ENCODE data around the gene SLC9A9.

The SLC9A9 gene

DNA sequence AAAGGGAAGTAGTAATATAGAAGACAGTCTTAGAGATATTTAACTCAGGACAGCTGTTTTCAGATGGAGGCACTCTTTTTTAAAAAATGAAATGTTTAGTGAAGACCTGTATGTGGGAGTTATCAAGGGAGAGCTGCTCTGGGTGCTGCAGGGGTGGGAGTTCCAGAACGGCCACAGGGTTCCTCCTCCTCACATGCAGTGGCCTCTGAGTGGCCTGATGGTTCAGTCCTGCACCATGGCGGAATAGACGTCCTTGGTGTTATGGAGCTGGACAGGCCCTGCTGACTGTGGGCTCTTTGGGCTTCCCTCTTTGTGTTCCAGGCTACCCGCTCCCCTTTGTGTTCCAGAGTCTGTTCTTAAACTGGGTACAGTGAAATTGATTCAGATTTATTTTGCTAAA, 602.6 kb downstream of the SLC9A9 start:
- no peak overlapping the region for H3K4me3 ChIP-seq (ENCODE audit: low read length)
- no peak for TF ChIP-seq ZNF274 (IDR thresholded peaks at IDR 0.05; ENCODE audit: low read depth, low read length)

- TF ChIP-seq ZNF274 (IDR thresholded peaks at IDR 0.05; ENCODE audit: low read depth, low read length), result no peak
- no peak overlapping the region for H3K4me3 ChIP-seq (ENCODE audit: low read length)
Observed at GRCh38 chr3:143244516-143245063, 603.7 kb downstream of the SLC9A9 start.

DNA sequence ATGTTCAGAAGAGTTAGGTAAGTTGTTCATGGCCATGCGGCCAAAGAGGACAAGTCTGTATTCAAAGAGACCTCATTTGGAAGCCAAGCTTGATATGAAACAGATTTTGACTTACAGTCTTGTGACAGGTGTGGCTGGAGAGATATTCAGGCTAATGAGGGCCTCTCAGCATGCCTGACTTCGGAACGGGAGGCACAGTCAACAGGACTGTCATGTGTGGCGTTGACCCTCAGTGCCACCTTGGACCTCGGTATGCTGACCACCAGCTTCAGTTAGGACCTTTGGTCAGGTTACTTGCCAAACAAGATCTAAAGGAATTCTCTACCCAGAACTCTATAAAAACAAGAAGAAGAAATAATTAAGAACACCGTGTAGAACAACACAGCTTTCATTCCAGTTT, 604.6 kb downstream of the SLC9A9 start:
- H3K4me3 ChIP-seq (ENCODE audit: low read length), result no peak overlapping the region
- no peak for TF ChIP-seq ZNF274 (IDR thresholded peaks at IDR 0.05; ENCODE audit: low read depth, low read length)

- no peak overlapping the region for H3K4me3 ChIP-seq (ENCODE audit: low read length)
- no peak for TF ChIP-seq ZNF274 (IDR thresholded peaks at IDR 0.05; ENCODE audit: low read depth, low read length)
Observed at GRCh38 chr3:143242691-143243090, 605.6 kb downstream of the SLC9A9 start.

DNA sequence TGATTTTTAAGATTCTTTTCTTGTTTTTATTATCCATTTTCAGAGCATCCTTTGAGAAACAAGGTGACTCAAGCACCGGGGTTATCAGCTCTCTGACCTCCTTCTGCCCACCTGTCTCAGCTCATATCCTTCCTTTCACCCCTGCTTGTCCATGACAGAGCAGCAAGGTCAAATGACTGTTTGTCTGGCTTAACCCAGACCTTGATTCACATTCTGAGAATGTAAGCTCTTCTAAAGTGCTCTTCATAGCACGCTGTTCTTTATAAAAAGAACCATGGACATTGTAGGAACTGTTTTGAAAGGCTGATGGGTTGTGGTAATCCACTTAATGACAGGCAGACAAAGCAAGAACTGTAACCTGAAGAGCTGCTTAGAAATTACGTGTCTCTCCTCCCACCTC, 606.2 kb downstream of the SLC9A9 start:
- H3K4me3 ChIP-seq (ENCODE audit: low read length), result no peak overlapping the region
- TF ChIP-seq ZNF274 (IDR thresholded peaks at IDR 0.05; ENCODE audit: low read depth, low read length), result no peak

DNA sequence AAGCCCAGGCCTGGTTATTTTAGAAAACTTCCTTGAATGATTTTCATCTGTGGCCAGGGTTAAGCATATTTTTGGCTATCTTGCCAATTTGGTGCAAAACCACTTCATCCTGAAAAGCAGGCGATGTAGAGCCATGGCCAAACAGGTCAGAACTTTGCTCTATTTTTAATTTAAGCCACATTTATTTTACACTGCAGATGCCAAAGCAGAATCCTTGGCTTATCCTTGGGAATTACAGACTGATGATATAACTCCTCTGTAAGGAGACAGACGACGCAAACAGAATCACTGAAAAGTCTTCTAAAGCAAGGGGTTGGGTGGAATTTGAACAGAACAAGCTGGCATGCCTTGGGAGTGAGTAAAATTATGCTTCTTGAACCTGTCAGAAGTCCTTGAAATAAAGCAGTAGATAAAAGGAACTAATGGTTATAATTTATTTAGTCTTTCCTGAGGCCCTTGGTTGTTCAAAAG, 606.8 kb downstream of the SLC9A9 start:
- no peak overlapping the region for H3K4me3 ChIP-seq (ENCODE audit: low read length)
- TF ChIP-seq ZNF274 (IDR thresholded peaks at IDR 0.05; ENCODE audit: low read depth, low read length), result no peak

DNA sequence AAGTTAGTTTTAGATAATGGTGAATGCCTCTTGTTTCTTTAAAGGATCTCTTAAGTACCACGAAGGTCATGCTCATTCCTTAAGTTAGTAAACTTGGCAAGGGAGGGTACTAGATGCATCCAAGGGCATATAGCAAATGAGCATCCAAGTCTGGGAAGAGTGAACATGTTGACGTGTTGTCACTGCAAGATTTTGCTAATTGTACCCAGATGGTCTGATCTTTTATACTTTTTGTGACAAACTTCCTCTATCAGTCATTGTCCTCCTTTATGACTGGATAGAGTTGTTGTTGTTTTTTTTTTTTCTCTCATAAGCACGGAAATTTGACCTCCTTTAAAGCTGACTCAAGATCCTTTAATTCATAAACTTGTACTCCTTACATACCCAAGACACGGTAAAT, 607.4 kb downstream of the SLC9A9 start:
- no peak overlapping the region for H3K4me3 ChIP-seq (ENCODE audit: low read length)
- no peak for TF ChIP-seq ZNF274 (IDR thresholded peaks at IDR 0.05; ENCODE audit: low read depth, low read length)

DNA sequence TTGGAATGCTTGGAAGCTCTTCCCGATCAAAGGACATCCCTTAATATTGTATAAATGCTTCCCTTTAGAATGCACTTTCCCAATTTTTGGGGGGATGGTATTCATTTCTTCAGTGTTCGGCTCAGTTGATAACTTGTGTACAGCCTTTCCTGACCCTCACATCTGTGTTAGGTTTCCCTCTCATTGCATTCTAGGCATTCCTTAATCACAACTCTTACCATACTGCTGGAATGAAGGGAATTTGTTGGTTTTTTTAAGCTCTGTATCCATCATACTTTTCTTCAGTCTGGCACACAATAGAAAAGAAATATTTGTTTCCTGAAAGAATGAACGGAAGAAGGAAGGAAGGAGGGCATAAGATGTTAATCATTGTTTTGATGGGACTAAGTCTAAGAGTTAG, 609.2 kb downstream of the SLC9A9 start:
- TF ChIP-seq ZNF274 (IDR thresholded peaks at IDR 0.05; ENCODE audit: low read depth, low read length), result no peak
- H3K4me3 ChIP-seq (ENCODE audit: low read length), result no peak overlapping the region

DNA sequence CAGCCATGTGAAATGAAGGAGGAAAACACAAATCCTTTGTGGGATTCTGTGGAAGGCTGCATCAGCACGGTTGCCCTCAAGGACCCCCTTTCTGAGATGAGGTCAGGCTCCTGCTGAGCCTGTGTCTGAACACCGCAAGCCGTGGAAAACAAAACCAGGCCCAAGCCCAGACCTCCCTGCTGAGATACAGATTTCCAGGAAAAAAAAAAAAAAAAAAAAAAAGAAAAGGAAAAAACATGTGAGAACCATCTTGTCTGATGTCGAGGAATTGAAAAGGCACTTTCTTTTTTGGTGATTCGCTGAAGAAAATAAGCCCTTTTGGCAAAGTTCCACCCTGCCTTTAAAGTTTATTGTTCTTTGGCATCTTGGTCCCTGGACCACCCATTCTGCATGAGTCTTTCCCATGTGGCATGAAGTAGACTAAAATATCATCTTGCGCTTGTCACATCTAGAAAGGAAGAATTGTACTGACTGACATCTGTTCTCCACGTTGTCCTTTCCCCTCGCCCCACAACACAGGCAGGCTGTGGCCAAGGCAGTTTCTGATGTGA, 611.1 kb downstream of the SLC9A9 start:
- H3K4me3 ChIP-seq (ENCODE audit: low read length), result no peak overlapping the region
- TF ChIP-seq ZNF274 (IDR thresholded peaks at IDR 0.05; ENCODE audit: low read depth, low read length), result no peak

DNA sequence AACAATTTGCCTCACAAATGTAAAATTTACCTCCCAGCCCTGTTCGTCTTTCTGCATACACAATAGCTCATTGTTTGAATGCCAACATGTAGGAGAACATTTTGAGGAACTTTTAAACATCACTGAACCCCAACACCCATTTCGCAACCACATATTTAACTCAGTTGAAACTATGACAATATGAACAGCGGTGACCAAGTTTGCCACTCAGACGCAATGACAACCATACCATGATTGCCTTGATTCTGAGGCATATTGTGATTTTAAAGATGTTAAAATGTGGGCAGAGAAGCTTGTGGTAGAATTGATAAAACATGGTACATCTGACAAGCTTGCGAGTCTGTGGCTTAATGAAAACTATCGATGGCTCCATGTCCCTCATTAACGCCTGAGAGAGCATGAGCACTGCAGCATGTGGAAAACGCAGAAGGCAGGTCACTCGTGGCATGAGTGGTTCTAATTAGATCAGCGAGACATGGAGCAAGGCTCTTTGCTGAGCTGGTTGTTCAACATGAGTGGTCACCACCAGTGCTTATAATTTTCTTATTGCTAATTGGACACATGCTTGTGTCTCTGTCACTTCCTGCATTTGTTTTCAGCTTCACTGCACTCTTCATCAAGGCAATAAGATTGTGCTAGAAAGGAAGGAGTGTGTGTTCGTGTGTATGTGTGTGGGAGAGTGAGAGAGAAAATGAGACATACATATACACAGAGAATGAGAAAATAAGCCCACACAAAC, 611.9 kb downstream of the SLC9A9 start:
- TF ChIP-seq ZNF274 (IDR thresholded peaks at IDR 0.05; ENCODE audit: low read depth, low read length), result no peak
- H3K4me3 ChIP-seq (ENCODE audit: low read length), result no peak overlapping the region

DNA sequence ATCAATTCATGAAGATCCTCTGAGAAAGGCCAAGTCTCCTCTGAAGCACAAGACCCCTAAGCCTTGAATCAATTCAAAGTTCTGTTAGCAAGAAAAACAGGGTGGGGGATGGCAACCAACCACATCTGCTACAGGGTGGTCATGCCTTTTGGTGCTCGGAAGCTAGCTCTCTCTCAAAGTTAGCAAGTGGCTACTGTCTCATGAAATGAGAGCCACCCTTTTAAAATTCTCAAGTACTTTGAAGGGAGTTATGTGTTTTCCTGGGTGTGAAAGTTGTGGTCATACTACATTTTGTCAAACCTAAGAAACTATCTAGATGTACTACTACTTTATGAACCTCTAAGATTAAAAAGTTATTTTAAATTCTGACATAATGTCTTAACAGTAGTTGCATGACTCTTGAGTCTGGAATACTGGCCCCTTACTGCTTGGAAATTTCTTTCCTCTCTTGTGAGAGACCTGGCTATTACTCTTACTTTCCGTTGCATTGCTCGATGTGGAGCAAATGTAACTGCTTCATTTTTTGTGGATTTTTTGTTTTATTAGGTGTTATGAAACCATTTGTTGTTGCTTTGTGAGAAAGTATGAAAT, 612.6 kb downstream of the SLC9A9 start:
- no peak overlapping the region for H3K4me3 ChIP-seq (ENCODE audit: low read length)
- no peak for TF ChIP-seq ZNF274 (IDR thresholded peaks at IDR 0.05; ENCODE audit: low read depth, low read length)

DNA sequence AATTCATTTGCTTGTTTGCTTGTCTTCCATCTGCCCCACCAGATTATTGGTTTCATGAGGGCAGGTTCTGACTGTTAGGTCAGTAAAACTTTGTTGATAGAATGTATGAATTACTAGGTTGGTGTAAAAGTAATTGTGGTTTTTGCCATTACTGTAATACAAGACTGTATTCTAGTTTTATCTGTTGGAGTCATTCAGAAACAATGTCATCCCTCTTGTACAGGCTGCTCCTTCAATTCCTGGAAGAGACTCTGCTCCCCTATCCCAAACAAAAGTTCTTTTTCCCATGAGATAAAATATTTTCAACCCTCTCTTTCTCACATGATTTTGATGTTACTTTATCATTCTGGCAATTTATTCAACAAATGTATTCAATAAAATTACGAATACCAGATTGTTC, 613.7 kb downstream of the SLC9A9 start:
- no peak for TF ChIP-seq ZNF274 (IDR thresholded peaks at IDR 0.05; ENCODE audit: low read depth, low read length)

GRCh38 chr3:143232981-143233380, 615.3 kb downstream of the SLC9A9 start:
- no peak for TF ChIP-seq ZNF274 (IDR thresholded peaks at IDR 0.05; ENCODE audit: low read depth, low read length)
- H3K4me3 ChIP-seq (ENCODE audit: low read length), result no peak overlapping the region

More for the DNA sequence above, 613.7 kb downstream of the SLC9A9 start:
- no peak overlapping the region for H3K4me3 ChIP-seq (ENCODE audit: low read length)

- H3K4me3 ChIP-seq (ENCODE audit: low read length), result no peak overlapping the region
- no peak for TF ChIP-seq ZNF274 (IDR thresholded peaks at IDR 0.05; ENCODE audit: low read depth, low read length)
Observed at GRCh38 chr3:143228405-143228804, 619.9 kb downstream of the SLC9A9 start.
